GM12892 (cell line): ENCODE measurements around the gene POU2AF1.

Experiments
- POLR2A ChIP-seq: IDR thresholded peaks from 2 replicates; pipeline ENCODE4 v1.6.1; 2011; ENCODE audit warnings: low read depth, low read length, control low read depth
- POLR2AphosphoS5 ChIP-seq: IDR thresholded peaks from 2 replicates; pipeline ENCODE4 v1.6.1; 2011; ENCODE audit warnings: low read depth, low read length, control low read depth

DNA sequence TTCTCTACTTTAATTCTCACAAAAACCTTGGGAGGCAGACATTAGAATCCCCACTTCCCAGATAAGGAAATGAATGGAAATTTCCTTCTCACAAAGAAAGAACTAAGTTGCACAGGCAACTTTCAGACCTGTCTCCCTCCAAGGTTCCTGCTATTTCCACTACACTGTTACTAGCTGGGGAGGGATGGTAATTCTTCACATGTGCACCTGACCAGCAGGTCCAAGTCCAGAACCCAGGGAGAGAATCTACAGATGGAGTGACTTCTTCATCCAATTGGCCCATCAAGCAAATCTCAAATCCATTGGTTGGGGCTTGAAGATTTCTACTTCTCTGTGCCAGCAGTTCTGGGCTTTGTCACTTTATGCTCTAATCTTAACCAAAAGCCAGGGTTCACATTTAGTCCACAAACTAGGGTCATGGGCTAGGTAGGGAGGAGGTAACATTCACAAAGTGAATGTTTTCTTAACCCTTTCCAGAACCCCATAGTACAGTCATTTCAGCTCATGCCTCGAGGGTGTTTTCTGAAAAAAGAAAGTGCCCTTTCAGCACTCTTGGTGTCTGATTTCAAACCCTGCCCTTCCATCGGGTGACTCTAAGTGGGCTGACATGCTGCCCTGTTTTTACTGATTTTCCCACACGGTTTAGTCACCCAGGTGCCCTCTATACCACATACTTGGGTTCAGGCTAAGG is 2.7 kb downstream of the POU2AF1 start:
- TF ChIP-seq POLR2AphosphoS5: no peak
- TF ChIP-seq POLR2A: peak; percentile 57; the same call in 1 of the 2 replicates
